GM12892 (cell line): ENCODE results near the gene CDH13.

Source experiments
- DNase-seq: peaks from one replicate; pipeline ENCODE4 v3.0.0; 2011; ENCODE audit not compliant: insufficient read length
- FAIRE-seq: peaks from 2 replicates; lab custom pipeline; 2011; peaks lifted over from hg19 to GRCh38; lab: Jason Lieb, UNC
- POLR2A ChIP-seq: IDR thresholded peaks from 2 replicates; pipeline ENCODE4 v1.6.1; 2011; ENCODE audit warnings: low read depth, low read length, control low read depth
- POLR2AphosphoS5 ChIP-seq: IDR thresholded peaks from 2 replicates; pipeline ENCODE4 v1.6.1; 2011; ENCODE audit warnings: low read depth, low read length, control low read depth
- TAF1 ChIP-seq: IDR thresholded peaks from 2 replicates; pipeline ENCODE4 v1.6.1; 2011; ENCODE audit warnings: low read depth, mild to moderate bottlenecking, control low read depth, low read length, borderline replicate concordance

CDH13 gene

GRCh38 chr16:82630688-82631087, 3.9 kb downstream of the CDH13 start:
- FAIRE-seq (no peak), DNase-seq (no peak)
- TF ChIP-seq TAF1, result no peak
- no peak for TF ChIP-seq POLR2AphosphoS5
- TF ChIP-seq POLR2A, result no peak

- TF ChIP-seq TAF1 (no peak), POLR2AphosphoS5 (no peak), POLR2A (no peak)
- FAIRE-seq (no peak), DNase-seq (no peak)
These were observed 5.2 kb downstream of the CDH13 start for GRCh38 chr16:82631701-82632685.

GRCh38 chr16:82633964-82634600, 7.3 kb downstream of the CDH13 start:
- FAIRE-seq (no peak), DNase-seq (no peak)
- TF ChIP-seq TAF1, result no peak
- no peak for TF ChIP-seq POLR2AphosphoS5
- no peak for TF ChIP-seq POLR2A

DNA sequence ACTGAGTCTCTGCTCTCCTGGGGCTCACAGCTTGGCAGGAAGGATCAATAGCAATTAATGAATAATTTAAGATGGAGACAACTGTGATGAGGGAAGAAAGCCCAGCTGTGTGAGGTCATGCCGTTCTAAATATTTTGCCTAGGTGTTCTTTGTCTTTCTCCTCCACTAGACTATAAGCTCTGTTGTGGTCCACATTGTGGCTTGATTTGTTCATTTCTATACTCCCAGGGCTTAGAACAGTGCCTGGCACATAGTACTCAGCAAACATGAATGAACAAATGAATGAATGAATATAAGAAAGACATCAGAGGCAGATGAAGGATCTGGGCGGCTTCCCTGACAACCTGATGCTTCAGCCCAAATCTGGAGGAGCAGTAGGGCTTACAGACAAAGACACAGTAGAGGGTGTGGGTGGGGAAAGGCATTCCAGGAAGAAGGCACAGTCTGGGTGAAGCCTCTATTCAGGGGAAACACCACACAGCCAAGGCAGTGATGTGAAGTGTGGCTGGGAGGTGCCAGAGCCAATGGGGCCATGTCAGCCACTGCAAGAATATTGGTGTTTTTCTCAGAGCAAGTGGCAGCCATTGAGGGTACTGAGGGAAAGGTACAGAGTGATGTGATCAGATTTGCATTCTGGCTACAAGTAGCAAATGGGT, 8.3 kb downstream of the CDH13 start:
- FAIRE-seq (no peak), DNase-seq (no peak)
- TF ChIP-seq POLR2AphosphoS5, result no peak
- TF ChIP-seq POLR2A, result no peak

- TF ChIP-seq POLR2A (no peak), POLR2AphosphoS5 (no peak), TAF1 (no peak)
- FAIRE-seq (no peak), DNase-seq (no peak)
These were observed 9.7 kb downstream of the CDH13 start for GRCh38 chr16:82636485-82636884.

DNA sequence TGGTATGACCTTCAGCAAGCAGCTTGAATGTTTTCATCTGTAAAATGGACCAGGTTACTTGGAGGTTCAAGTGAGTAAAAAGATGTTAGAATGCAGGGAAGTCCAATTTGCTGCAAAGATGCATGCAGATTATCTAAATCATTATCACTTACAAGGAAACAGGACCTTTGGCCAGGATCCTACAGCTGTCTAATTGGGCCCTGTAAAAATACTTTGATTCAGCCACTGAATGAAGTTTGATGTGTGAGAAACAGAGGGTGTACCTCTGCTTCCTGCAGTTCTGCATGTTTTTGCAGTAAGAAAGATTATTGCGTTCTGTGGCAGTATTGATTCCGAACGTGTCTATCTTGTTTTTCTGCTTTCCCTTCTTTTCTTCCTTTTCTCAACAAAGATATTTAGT, 10.2 kb downstream of the CDH13 start:
- TF ChIP-seq TAF1 (no peak), POLR2AphosphoS5 (no peak), POLR2A (no peak)
- FAIRE-seq (no peak), DNase-seq (no peak)

DNA sequence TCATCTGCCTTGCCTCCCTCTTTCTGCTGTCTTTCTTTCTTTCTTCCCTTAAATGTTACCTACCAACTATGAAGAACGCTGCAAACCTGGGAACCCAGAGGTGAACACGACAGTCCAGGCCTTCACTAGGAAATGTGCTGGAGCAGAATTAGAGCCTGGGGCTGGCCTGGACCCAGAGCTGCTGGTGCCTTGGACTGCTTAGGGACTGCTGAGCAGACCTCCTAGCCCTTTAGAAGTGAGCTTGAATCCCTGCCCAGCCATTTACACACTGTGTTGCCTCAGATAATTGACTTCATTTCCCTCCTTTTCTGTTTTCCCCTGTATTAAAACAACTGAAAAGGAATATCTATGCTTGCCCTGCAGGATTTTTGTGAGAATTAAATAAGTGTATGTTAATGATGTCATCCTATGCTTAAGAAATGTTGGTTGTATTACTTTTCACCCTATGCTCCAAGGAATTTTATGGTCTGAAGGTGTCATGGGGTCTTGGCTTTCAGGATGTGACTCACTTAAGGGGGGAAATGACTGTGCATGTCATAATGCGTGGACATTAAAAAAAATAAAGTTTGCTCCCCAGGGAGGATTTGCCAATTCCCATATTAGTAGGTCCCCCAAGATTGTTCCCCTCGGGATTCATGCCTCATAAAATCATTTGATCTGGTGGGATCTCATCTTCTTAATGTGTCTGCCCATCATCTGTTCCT, 11.5 kb downstream of the CDH13 start:
- no peak for DNase-seq
- no peak for FAIRE-seq
- TF ChIP-seq POLR2A (no peak), POLR2AphosphoS5 (no peak), TAF1 (no peak)

GRCh38 chr16:82639263-82639662, 12.5 kb downstream of the CDH13 start:
- no peak for TF ChIP-seq TAF1
- TF ChIP-seq POLR2A, result no peak
- TF ChIP-seq POLR2AphosphoS5, result no peak
- FAIRE-seq (no peak), DNase-seq (no peak)

DNA sequence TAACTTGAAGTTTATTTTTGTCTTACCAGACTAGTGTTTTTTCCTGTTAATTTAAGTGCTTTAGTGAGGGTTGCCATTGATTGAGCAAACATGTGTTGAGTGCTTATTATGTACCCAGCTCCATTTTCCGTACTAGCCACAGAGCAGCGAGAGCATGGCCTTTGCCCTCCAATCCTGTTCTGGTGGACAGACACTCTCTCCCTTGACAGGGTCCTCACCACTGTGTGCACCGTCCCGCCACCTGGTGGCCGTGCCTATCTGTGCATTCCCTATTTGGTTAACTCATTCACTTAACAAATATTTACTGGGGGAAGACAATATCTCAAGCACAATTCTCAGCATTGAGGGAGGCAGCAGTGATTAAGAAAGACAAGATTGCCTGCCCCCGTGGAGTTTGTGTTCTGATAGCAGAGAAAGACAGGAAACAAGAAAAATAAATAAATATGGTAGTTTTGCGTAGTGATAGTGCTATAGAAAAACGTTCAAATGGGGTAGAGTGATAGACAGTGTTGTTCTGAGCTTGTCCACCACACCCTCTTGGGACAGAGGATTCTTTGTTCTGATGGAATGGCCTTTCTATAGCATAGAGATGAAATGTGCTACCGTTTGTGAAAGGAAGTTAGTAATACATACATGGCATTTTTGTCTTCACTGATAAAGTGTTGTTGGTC, 13.0 kb downstream of the CDH13 start:
- DNase-seq (no peak), FAIRE-seq (peak; percentile 77)
- TF ChIP-seq POLR2A (no peak), POLR2AphosphoS5 (no peak), TAF1 (no peak)

- TF ChIP-seq POLR2AphosphoS5 (no peak), POLR2A (no peak), TAF1 (no peak)
- DNase-seq (no peak), FAIRE-seq (peak; percentile 14)
These were observed 14.7 kb downstream of the CDH13 start for GRCh38 chr16:82641336-82641984.

- TF ChIP-seq POLR2A, result no peak
- FAIRE-seq (no peak), DNase-seq (no peak)
These were observed 16.4 kb downstream of the CDH13 start for GRCh38 chr16:82643136-82643535.
